SH-SY5Y (cell line): ENCODE measurements around the gene GAS7.

Experiments
- GATA2 ChIP-seq: IDR thresholded peaks from 2 replicates; pipeline ENCODE4 v1.6.1; 2011; ENCODE audit warnings: mild to moderate bottlenecking, low read depth, low read length
- GATA3 ChIP-seq: IDR thresholded peaks from 2 replicates; pipeline ENCODE4 v1.6.1; 2011; ENCODE audit warnings: low read depth, mild to moderate bottlenecking, low read length, moderate library complexity

DNA sequence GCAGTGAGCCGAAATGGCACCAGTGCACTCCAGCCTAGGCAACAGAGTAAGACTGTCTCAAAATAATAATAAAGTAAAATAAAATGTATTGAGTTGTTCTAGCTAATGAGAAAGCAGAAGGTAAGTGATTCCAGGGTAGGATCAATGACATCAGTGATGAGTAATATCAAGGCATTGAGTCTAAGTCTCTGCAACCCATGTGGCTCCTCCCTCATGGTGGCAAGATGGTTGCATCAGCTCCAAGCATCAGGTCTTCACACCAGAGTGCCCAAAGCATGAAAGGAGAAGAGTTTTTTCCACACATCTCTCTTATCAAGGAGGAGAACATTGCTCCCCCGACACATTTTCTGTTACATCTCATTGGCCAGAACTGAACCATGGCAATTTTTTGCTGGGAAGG is 34.8 kb upstream of the GAS7 start:
- TF ChIP-seq GATA2 (no peak), GATA3 (no peak)
